ENCODE results near the gene CCDC106. TPM values are rescaled to one million over a fixed set of nuclear protein-coding genes. Genes with fewer than 3 reads are reported as not detected.

Gene CCDC106
- total RNA-seq, 1 experiment from 2014 or later, result 17.4 TPM

DNA sequence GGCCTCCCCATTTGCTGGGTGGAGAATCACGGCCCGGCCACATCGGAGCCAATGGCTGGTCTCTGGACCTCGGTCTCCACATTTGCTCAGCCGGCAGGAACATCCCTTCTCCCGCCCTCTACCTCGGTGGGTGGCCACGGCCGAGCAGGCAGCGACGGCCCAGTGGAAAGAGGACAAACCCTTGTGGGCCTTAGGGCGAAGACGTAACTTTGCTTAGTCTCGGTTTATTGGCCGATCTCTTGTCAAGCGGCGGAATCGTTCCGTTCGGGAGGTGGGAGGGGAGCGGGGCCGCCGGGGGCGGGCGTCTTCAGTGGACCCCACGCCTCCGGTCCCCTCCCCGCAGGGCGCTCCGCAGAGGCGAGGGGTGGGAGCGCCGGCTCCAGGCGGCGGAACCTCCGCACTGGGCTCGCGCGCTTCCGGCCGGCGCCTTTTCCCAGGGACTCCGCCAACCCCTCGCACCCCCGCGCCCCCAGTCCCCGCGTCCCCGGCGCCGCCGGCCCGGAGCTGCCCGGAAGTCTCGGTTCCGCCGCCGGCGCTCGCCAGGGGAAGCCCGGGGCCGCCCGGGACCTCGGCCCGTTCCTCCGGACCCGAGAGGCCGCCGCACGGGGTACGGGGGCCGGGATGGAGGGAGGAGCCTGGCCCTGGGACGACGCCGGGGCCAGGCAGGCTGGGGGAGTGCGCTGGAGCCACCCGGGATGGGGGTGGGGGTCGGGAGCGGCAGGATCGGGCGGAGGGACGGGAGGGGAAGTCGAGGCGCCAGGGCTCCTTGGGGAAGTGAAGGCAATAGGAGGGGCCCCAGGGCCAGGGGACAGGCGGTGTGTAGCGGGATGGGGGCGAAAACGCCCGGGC is 7.2 kb upstream of the CCDC106 start, which contains the start of gene ZNF580:
Gene ZNF580 (plus strand): TSS at position 426 of the 849 bp plus-strand sequence. CDS start 1,507 bp downstream, outside the sequence.
- Histone ChIP-seq H3K36me3 (ENCODE audit: control insufficient read depth, insufficient read depth, low read length) (0 out of 2 replicates have a peak, but pooled peaks cover 2% of the 10 kb centered on the region), H3K4me3 (ENCODE audit: low read depth, low read length) (peak within 1 kb of the TSS; percentile 84), H3K9me3 (no peaks in the 10 kb centered on the region), H3K27me3 (replicated peaks; ENCODE audit: control insufficient read depth, insufficient read depth, low read length) (no peaks in the 10 kb centered on the region), H3K4me1 (peaks cover 13% of the 10 kb centered on the region)
- intact Hi-C loops (cut with micrococcal nuclease; ENCODE audit: unreplicated experiment), result loop anchor here (1.0 to 2.0 kb wide), 2 partner anchors 8 to 14 kb away; partner anchors contain the start of gene U2AF2
- peak within 1 kb of the TSS; percentile 86 for H3K4me3 Mint-ChIP-seq (ENCODE audit: unreplicated experiment)
- peak within 1 kb of the TSS; percentile 95 for H3K27ac Mint-ChIP-seq (ENCODE audit: unreplicated experiment)
- H3K36me3 Mint-ChIP-seq (ENCODE audit: insufficient read depth, unreplicated experiment), result peaks cover 93% of the 10 kb centered on the region
- no peaks in the 10 kb centered on the region for H3K27me3 Mint-ChIP-seq (ENCODE audit: insufficient read depth, unreplicated experiment)
- POLR2A ChIA-PET, result interaction anchor here (0.6 to 1.0 kb wide), 8 partner anchors 9 to 660 kb away, joined by 3 to 8 read pairs (median 4); partner anchors contain the start of genes FIZ1, ISOC2, U2AF2 and ZNF784
- BruUV-seq (replicated peaks), result no TSS peak
- CTCF ChIA-PET, result interaction anchor here (0.6 to 1.0 kb wide), 12 partner anchors 9 to 560 kb away, joined by 3 to 21 read pairs (median 4); partner anchors contain the start of genes ISOC2, U2AF2 and ZNF784
- peak; percentile 82 to 85 for DNase-seq
- peaks cover 47% of the 10 kb centered on the region for H3K4me1 Mint-ChIP-seq (ENCODE audit: low read depth, unreplicated experiment)
- no peaks in the 10 kb centered on the region for H3K9me3 Mint-ChIP-seq (ENCODE audit: unreplicated experiment)
- TF ChIP-seq, protein P1, sequence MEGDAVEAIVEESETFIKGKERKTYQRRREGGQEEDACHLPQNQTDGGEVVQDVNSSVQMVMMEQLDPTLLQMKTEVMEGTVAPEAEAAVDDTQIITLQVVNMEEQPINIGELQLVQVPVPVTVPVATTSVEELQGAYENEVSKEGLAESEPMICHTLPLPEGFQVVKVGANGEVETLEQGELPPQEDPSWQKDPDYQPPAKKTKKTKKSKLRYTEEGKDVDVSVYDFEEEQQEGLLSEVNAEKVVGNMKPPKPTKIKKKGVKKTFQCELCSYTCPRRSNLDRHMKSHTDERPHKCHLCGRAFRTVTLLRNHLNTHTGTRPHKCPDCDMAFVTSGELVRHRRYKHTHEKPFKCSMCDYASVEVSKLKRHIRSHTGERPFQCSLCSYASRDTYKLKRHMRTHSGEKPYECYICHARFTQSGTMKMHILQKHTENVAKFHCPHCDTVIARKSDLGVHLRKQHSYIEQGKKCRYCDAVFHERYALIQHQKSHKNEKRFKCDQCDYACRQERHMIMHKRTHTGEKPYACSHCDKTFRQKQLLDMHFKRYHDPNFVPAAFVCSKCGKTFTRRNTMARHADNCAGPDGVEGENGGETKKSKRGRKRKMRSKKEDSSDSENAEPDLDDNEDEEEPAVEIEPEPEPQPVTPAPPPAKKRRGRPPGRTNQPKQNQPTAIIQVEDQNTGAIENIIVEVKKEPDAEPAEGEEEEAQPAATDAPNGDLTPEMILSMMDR (IDR thresholded peaks at IDR 0.05; ENCODE audit: insufficient read depth in 1 of 2, low read depth in 1 of 2, low read length in 1 of 2, severe bottlenecking in 1 of 2, unreplicated experiment in 1 of 2), result no peak

DNA sequence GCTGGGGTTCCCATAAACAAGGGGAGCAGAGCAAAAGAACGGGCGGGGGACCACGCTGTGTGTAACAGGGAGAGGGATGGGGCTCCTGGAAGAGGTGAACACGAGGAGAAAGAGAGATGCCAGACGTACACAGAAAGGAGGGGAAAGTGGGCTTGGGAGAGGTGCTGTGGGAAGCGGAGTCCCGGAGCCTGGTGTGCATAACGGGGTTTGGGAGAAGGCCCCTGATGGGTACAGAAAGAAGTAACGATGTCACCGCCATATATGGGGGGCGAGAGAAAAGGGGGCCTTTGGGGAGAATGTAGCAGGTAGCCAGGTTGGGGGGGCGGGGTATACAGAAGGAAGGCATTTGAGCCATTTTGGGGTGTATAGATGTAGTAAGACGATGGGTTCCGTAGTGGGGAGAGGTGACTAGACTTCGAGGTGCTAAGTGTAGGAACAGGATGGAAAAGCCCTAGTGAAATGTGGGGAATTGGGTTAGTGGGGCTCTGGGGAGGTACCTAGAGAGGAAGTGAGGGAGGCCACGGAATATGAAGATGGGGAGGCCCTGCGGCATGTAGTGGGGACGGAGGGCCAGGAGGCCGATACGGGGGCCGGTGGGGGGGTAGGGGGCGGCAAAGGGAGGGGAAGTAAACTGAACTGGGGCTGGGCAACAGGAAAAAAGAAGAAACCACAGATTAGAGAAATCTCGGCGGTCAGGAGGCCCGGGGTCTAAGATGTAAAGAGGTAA is 6.4 kb upstream of the CCDC106 start:
- peak overlapping the region; percentile 95 for H3K27ac Mint-ChIP-seq (ENCODE audit: unreplicated experiment)
- H3K27me3 ChIP-seq (replicated peaks; ENCODE audit: control insufficient read depth, insufficient read depth, low read length), result no peaks in the 10 kb centered on the region
- POLR2A ChIA-PET, result interaction anchor here (0.6 to 1.9 kb wide), 3 partner anchors 13 to 661 kb away, joined by 3 to 14 read pairs (median 8); partner anchors contain the start of gene U2AF2
- TF ChIP-seq, protein P1 (IDR thresholded peaks at IDR 0.05; ENCODE audit: insufficient read depth in 1 of 2, low read depth in 1 of 2, low read length in 1 of 2, severe bottlenecking in 1 of 2, unreplicated experiment in 1 of 2), result no peak
- no peaks in the 10 kb centered on the region for H3K27me3 Mint-ChIP-seq (ENCODE audit: insufficient read depth, unreplicated experiment)
- CTCF ChIA-PET, result interaction anchor here (0.6 to 1.9 kb wide), 4 partner anchors 12 to 476 kb away, joined by 3 to 11 read pairs (median 5); partner anchors contain the start of gene U2AF2
- no peaks in the 10 kb centered on the region for H3K9me3 Mint-ChIP-seq (ENCODE audit: unreplicated experiment)
- peak overlapping the region; percentile 86 for H3K4me3 Mint-ChIP-seq (ENCODE audit: unreplicated experiment)
- intact Hi-C loops (cut with micrococcal nuclease; ENCODE audit: unreplicated experiment), result loop anchor here (2.0 kb wide), 1 partner anchor 13 kb away; the partner anchor contains the start of gene U2AF2
- H3K36me3 Mint-ChIP-seq (ENCODE audit: insufficient read depth, unreplicated experiment), result peaks cover 93% of the 10 kb centered on the region
- H3K4me1 Mint-ChIP-seq (ENCODE audit: low read depth, unreplicated experiment), result peaks cover 39% of the 10 kb centered on the region
- H3K4me1 ChIP-seq, result peaks cover 9% of the 10 kb centered on the region; the same call in 1 of the 2 replicates
- 0 out of 2 replicates have a peak, but pooled peaks cover 2% of the 10 kb centered on the region for H3K36me3 ChIP-seq (ENCODE audit: control insufficient read depth, insufficient read depth, low read length)
- no peaks in the 10 kb centered on the region for H3K9me3 ChIP-seq
- BruUV-seq (replicated peaks), result no TSS peak
- H3K4me3 ChIP-seq (ENCODE audit: low read depth, low read length), result peak overlapping the region; percentile 84
- peak in 1 of 2 experiments; percentile 51 for DNase-seq
